Limb (tissue), 2 donors: ENCODE results near the gene RAE1.
A peak's percentile ranks its signal among the peaks of the same experiment; 100 is the strongest.

Experiments
- DNase-seq, 2 donors: peaks; one replicate each; pipeline ENCODE4 v3.0.0-alpha.2; 2016; ENCODE audit errors: extremely low spot score in 2 of 2

Gene RAE1

DNA sequence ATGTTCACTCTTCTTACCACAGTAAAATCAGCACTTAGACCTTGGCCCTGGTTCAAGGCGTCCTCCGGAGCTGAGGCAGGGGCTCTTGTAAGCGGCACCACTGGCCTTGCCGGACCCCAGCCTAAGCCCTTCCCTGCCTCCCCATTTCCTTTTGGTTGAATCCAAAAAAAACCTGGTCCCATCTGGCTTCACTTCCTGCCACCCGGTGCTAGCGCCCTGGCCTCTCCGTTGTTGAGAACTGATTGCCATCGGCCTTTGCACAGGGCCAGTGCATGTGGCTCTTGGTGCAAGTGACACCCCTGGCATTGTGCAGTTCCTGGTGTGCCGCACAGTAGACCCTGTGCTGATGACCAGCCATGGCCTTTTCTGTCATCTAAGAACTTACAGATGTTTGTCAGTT lies 21.1 kb downstream of the RAE1 start:
- no peak for DNase-seq

DNA sequence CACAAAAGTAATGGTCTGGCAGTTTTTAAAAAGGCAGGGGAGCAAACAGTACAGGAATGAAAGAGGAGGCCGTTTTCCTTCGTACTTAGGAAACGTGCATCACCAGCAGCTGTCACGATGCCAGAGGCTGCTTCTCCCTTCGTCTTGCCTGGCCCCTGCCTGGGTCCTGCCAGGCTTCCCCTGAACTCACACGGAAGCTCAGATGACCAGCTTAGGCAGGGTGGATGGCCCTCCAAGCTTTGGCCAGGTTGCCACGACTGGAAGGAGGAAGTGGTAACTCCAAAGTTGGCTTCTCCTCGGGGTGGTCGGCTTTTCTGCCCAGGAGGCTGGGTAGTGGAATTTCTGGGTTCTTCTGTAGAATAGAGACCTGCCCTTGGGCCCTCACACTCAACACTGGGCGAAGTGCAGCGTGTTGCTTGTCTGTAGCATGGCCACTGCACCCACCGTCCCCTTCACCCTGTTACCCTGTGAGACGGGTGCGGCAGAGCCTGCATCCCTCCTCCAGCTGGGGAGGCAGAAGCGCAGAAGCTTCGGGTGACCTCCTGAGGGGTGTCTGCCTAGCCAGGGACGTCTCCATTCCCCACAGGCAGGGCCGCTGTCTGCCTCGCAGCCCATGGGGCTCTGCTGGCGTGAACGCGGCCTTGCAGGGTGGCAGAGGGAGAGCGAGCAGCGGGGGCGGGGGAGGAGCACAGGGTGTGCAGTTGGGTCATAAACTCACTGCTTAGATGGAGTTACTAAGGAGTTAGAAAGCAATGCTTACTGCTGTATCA lies 21.7 kb downstream of the RAE1 start:
- DNase-seq, result no peak

- no peak for DNase-seq
These were observed 23.4 kb downstream of the RAE1 start for GRCh38 chr20:57374343-57374930.

DNA sequence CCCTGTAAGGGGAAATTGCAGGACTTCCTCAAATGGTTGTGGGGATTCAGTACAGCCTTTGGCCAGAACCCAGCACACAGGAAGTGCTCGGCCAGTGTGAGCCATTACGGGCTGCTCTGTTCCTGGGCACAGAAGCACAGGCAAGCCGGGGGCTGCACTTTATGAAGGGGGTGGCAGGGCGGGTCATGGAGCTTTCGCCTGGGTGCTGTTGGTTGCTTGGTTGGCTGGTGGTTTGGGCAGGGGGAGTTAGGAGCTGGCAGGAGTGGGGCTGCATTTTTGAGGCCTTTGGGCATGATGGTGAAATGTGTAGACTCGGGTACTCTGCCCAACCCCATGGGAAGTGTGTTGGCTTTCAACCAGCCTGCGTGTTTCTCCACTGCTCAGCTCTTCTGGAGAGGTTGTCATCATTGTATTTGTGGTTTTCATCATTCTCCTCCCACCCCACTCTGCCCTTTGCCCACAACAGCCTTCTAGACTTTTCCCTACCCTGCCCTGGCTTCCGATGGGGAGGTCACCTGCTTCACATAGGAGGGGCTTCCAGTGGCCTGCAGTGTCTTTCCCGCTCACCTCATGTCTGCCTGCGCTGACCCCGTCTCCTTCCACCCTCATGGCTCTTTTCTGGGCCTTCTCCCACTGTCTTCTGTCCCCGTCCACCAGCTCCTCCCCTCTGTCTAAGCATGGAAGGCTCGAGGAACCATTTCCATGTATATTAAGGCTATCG lies 24.0 kb downstream of the RAE1 start:
- DNase-seq, result no peak

- DNase-seq, result no peak
These were observed 24.7 kb downstream of the RAE1 start for GRCh38 chr20:57375652-57376230.

DNA sequence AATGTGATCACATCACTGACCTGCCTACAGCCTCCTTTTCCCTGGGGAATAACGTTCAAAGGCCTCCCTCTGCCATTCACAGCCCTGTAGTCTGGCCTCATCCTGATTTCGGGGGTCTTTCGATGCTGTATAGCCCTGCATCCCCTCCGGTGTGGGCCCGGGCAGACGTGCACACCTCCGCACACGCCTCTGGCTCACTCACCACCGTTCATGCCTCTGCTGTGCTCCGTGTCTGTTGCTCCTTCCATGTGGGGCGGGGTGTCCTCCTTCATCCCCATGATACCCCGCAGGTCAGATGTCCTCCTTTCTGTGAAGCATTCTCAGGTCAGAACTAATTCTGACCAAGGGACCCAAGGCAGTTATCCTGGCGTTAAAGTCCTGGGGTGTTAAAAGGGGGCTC lies 26.3 kb downstream of the RAE1 start:
- DNase-seq, result no peak

- DNase-seq, result no peak
These were observed 27.1 kb downstream of the RAE1 start for GRCh38 chr20:57378107-57378506.

DNA sequence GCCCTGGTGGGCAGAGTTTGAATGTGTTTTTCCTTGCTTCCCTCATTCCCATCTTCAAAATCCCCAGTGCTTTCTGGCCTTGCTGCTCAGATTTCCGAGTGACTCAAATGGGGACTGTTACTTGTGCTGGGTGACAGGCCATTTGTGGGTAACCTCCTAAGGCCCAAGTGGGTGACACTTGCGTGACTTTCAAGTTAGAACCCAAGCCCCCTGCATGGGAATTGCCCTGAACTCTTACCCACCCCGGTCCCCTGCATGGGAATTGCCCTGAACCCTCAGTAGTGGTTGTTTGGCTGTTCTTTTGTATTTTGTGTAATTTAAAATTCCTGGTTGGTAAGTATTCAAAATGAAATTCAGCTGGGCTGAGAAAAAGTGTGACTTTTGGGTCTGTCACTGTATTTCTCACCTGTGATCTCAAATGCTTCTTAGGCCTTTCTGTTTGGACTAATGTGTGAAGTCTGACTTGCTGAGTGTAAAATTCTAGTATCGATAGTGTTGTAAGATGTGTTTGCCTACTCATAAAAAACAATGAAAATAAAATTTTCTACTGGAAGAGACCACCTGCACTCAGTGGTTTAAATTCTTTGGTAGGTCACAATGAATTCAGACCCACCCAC lies 27.7 kb downstream of the RAE1 start:
- no peak for DNase-seq

- no peak for DNase-seq
These were observed 28.2 kb downstream of the RAE1 start for GRCh38 chr20:57379263-57379647.

- no peak for DNase-seq
These were observed 29.2 kb downstream of the RAE1 start for GRCh38 chr20:57380081-57380750.

DNA sequence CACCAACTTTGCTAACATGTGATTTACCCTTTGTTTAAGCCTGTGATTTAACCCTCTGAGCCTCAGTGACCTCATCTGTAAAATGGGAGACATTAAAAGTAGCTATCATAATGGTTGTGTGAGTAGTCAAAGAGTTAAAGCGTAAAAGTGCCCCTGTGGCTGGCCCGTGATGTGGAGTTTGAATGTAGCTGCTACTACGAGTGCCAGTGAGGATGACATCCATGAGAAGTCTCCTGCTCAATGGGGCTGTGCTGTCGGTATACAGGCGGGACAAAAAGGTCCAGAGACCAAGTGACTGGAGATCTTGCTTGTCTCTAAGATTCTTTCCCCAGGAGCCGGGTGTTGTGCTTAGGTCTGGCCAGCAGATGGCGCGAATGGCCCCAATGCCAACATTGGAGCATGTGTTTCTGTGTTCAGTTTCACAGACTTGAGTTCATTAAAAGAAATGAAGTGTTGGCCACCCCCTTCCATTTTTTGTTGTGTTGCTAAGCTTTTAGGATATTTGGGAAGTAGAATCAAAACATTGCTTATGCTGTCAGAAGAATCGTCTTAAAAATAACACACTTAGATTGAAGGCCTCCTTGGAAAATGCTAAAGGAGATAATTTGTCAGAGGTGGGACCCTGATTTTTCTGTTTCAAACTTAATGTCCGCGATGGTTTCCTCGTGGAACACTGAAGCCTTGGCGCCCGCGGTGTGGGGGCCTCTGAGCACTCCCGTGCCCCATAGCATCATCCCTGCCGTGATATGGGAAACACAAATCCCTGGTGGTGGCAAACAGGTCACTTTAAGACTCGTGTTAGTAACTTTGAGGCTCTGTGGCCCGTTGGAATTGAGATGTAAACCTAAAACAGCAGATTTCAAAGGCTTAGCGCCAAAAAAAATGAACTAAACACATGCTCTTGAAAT lies 30.8 kb downstream of the RAE1 start:
- peak; percentile 79 to 89 for DNase-seq

- no peak for DNase-seq
These were observed 31.5 kb downstream of the RAE1 start for GRCh38 chr20:57382516-57382915.

- DNase-seq, result no peak
These were observed 32.6 kb downstream of the RAE1 start for GRCh38 chr20:57383447-57384347.

GRCh38 chr20:57384486-57384885 lies 33.4 kb downstream of the RAE1 start:
- no peak for DNase-seq

DNA sequence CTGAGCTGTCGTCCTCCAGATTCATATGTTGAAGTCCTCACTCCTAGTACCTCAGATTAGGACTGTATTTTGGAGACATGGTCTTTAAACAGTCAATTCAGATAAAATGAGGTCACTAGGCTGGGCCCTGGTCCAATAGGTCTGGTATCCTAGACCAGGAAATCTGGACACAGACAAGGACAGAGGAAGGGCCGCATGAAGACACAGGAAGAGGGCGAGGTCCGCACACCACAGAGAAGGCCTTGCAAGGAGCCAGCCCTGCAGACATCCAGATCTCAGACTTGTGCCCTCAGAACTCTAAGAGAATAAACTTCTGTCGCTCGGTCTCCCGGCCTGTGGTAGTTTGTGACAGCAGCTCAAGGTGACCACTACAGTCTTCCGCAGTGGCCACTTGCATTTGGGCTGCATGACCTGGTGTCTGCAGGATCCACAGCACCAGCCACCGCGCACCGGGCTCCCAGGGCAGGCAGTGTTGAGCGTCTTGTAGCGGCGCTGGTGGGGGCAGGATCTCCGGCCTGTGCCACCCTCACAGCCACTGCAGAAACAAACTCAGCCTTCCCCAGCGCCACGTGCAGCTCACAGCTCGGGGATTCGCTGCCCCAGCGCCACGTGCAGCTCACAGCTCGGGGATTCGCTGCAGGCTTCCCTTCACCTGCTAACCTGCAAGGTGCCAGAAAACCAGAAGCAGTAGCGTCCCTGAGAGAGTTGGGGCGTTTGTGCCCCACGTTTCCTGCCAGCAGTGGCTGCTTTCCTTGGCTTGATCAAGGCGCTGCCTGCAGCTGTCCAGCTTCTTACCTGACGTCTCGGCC lies 34.1 kb downstream of the RAE1 start:
- DNase-seq, result no peak

DNA sequence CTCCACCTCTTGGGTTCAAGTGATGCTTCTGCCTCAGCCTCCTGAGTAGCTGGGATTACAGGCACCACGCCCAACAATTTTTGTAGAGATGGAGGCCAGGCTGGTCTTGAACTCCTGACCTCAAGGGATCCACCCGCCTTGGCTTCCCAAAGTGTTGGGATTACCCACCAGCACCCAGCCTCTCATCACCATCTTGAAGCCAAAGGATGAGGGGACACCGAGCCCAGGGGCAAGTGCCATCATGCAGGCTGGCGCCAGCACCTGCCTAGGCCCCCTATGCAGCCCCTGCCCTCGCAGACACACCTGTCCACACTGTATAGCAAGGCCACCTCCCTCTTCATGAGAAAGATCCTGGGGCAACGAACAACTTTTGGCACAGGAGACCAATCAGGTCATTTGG lies 34.9 kb downstream of the RAE1 start:
- no peak for DNase-seq

GRCh38 chr20:57386762-57387161 lies 35.7 kb downstream of the RAE1 start:
- DNase-seq, result no peak

- DNase-seq, result no peak
These were observed 36.4 kb downstream of the RAE1 start for GRCh38 chr20:57387463-57387862.
